Measurements from ENCODE around the gene RAB35.

Gene RAB35

DNA sequence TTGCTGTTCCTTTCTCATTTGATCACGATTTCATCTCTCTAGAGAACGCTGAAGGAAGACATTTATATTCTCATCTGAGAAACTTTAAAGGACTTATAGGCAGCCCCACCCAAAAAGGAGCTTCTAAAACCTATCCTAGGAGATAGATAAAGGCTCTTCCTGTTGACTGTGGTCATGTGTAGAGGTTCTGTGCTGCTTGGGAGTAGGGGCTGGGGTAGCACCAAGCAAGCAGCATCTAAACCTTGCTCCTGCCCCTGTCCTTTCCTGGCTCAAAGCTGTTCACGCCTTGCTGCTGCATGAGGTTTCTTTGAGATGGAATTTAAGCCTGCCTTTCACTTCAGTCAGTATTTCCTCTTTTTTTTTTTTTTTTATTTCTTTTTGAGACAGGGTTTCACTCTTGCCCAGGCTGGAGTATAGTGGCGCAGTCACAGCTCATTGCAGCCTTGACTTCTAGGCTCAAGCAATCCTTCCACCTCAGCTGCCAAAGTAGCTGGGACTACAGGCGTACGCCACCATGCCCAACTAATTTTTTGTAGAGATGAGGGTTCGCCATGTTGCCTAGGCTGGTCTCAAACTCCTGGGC, 41.4 kb downstream of the RAB35 start:
- TF ChIP-seq, protein P1, sequence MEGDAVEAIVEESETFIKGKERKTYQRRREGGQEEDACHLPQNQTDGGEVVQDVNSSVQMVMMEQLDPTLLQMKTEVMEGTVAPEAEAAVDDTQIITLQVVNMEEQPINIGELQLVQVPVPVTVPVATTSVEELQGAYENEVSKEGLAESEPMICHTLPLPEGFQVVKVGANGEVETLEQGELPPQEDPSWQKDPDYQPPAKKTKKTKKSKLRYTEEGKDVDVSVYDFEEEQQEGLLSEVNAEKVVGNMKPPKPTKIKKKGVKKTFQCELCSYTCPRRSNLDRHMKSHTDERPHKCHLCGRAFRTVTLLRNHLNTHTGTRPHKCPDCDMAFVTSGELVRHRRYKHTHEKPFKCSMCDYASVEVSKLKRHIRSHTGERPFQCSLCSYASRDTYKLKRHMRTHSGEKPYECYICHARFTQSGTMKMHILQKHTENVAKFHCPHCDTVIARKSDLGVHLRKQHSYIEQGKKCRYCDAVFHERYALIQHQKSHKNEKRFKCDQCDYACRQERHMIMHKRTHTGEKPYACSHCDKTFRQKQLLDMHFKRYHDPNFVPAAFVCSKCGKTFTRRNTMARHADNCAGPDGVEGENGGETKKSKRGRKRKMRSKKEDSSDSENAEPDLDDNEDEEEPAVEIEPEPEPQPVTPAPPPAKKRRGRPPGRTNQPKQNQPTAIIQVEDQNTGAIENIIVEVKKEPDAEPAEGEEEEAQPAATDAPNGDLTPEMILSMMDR (IDR thresholded peaks at IDR 0.05; ENCODE audit: extremely low read depth, missing control alignments): no peak
- DNase-seq (ENCODE audit: low spot score): no peak

DNA sequence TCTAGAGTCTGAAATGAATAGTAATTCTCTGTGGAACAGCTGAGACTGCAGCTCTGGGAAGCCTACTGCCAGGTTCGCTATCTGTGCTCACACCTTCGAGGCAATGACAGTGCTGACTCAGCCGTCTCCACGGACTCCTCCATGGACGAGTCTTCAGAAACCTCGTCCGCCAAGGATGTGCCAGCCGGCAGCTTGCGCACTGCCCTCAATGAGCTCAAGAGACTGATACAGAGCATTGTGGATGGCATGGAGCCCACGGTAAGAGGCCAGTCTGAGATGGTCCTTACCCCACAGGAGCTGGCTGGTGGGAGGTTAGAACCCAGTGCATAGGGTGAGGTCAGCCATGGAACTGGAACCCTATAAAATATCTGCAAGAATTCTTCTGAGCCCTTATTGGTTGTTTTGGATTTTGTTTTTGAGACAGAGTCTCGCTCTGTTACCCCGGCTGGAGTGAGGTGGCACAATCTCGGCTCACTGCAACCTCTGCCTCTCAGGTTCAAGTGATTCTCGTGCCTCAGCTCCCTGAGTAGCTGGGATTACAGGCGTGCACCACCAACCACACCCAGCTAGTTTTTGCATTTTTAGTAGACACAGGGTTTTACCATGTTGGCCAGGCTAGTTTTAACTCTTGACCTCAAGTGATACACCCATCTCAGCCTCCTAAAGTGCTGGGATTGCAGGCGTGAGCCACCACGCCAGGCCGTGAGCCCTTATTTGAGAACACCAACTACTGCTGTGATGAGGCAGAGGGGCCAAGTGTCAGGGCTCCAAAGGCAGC, 43.9 kb downstream of the RAB35 start:
- DNase-seq (ENCODE audit: low spot score): no peak

DNA sequence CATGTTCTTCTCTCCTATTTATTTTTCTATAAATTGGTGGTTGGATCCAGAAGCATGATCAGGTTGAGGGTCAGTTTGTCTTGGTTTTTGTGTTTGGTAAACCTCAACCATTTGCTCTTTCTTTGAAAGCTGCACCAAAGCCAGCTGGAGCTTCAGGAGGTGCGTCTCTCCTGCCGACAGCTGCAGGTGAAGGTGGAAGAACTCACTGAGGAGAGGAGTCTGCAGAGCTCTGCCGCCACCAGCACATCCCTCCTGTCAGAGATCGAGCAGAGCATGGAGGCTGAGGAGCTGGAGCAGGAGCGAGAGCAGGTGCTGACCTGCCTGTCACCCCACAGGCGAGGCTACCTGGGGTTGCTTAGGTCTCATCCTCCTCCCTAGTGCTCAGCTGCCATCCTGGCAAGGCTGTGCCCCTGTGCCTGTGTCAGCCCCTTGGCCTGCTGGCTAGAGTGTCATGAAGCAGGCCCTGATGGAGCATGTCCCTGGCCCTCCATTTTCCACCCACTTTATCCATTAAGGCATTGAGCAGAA, 45.0 kb downstream of the RAB35 start:
- no peak for DNase-seq (ENCODE audit: low spot score)
- TF ChIP-seq, protein P1 (IDR thresholded peaks at IDR 0.05; ENCODE audit: extremely low read depth, missing control alignments): no peak

More for the DNA sequence above, 43.9 kb downstream of the RAB35 start:
- TF ChIP-seq, protein P1 (IDR thresholded peaks at IDR 0.05; ENCODE audit: extremely low read depth, missing control alignments): no peak

DNA sequence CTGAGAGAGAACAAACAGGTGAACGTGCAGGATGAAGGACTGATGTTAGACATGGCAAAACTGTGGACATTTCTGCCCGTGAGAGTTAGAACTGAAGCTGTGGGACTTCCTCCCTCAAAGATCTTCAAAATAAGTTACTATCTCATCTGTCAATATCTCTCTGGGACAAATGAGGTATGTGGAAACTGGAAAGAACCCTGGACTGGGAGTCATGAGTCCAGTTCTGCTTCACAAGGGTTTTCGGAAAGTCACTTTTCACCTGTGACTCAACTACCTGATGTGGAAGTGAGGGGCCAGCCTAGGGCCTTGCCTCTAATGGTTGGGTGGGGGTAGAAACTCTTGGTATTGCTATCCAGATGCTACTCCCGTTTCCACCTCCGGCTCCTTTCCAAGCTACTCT, 47.3 kb downstream of the RAB35 start:
- TF ChIP-seq, protein P1 (IDR thresholded peaks at IDR 0.05; ENCODE audit: extremely low read depth, missing control alignments): no peak
- no peak for DNase-seq (ENCODE audit: low spot score)

DNA sequence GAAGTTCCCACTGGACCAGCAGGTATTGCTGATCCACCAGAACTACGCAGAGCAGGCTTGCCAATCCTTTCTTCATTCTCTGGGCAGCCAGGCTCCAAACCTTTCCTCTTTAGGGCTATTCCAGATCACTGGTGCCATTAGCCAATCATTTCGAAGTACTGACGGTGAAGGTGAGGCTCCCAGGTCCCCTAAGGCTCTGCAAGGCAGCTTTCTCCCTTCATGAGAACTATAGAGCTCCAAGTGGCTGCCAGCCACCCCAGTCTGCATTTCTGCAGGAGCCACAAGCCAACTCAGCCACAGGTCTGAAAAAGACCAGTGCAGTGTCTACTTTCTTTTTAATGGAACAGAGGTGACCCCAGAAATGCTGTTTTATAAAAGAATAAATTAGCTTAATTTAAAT, 48.7 kb downstream of the RAB35 start:
- TF ChIP-seq, protein P1 (IDR thresholded peaks at IDR 0.05; ENCODE audit: extremely low read depth, missing control alignments): no peak
- no peak for DNase-seq (ENCODE audit: low spot score)

DNA sequence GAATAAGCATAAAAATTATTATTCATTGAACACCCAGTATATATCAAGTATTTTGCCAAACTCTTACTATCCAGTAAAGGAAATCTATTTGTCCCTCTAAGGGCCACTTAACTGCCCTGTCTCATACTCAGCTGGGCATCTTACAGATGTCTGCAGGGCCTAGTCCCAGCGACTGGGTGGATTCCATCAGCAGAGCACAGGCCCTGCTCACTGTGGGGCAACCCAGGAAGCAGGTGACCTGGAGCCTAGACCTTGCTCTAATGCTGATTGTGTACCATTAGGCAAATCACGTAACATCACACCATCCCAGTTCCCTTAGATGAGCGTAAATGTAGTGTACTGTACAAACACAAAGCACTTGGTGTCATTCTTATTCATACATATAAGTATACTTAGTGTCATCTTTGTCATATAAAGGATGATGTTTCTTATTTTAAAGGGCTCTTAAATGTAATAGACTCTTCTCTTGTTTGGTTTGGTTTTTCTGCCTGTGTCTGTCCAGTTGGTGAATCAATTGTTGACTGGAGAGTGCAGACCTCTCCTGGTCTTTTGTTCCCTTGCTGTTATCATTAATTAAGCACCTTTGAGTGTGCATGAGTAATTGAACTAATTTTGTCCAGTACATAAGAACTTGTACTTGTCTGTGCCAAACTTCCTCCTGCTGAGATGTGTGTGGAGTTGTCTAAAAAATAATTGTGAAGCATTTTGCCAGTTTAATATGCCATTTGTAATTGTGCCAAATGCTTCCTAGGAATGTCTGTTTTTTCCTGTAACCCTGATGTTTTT, 49.3 kb downstream of the RAB35 start:
- DNase-seq (ENCODE audit: low spot score): no peak
- TF ChIP-seq, protein P1 (IDR thresholded peaks at IDR 0.05; ENCODE audit: extremely low read depth, missing control alignments): no peak

DNA sequence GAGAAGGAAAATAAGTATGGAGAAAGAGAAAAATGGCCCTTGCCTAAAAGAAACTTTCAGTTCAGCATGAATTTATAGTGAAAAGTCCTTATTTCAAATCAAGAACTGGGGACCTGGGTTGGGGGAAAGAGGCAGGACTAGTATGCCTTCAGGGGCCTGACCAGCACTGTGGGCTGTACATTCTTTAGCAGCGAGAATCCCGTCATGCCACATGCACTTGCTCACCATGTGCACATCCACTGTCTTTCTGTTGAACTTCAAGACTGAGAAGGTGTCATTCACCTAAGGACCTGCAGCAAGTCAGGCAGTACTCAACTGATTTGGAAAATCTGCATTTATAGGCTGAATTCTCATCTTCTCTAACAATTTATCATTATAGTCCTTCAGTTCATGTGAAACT, 50.2 kb downstream of the RAB35 start:
- DNase-seq (ENCODE audit: low spot score): no peak
- TF ChIP-seq, protein P1 (IDR thresholded peaks at IDR 0.05; ENCODE audit: extremely low read depth, missing control alignments): no peak
